C4-2B (cell line): ENCODE measurements around the gene EIF4E3.
A peak's percentile ranks its signal among the peaks of the same experiment; 100 is the strongest.

ENCODE experiments used
- H3K27ac ChIP-seq: fragments of 450-650 bp; 2 replicates; pipeline ENCODE4 v1.5.1; 2017
- ZFX ChIP-seq: fragments of 450-650 bp; IDR thresholded peaks from 2 replicates; pipeline ENCODE4 v1.6.1; 2017
- TF ChIP-seq, protein P1 (sequence below): fragments of 450-650 bp; conservative IDR thresholded peaks from 2 replicates; pipeline ENCODE4 v1.5.1; 2017; ENCODE audit warnings: mild to moderate bottlenecking

The EIF4E3 gene

DNA sequence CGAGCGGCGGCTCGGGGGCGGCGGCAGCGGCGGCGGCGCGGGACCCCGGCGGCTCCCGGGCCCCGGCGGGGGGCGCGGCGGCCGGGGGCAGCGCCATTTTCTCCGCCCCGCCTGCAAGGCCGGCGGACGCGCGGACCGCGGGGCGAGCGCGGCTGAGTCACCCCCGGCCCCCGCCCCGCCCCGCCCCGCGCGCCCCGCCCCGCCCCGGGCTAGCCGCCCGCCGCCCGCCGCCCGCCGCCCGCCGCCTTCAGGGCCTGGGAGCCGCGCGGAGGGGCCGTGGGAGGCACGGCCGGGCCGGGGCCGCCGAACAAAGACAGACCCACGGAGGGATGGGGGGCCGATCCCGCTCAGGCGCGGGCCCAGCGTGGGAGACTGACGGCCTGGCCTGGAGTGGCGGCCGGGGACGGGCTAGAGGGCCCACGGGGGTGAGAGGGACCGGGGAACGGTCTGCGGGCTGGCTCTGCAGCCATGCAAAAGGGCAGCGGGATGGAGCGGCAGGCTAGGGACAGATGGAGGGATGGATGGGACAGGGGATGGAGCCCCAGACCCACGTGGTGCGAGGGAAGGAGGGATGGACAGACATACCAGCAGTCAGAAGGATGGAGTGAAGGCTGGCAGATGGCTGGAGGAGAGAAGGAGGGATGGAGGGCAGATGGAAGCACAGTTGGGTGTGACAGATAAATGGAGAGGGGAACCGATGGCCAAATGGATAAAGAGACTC, at the start of gene EIF4E3:
Gene EIF4E3 (minus strand): TSS at position 132 of the 721 bp plus-strand sequence. CDS start 35 bp downstream, at position 97.
- H3K27ac ChIP-seq, result peak within 1 kb of the TSS; percentile 59
- no peak for TF ChIP-seq ZFX
- TF ChIP-seq, protein P1, sequence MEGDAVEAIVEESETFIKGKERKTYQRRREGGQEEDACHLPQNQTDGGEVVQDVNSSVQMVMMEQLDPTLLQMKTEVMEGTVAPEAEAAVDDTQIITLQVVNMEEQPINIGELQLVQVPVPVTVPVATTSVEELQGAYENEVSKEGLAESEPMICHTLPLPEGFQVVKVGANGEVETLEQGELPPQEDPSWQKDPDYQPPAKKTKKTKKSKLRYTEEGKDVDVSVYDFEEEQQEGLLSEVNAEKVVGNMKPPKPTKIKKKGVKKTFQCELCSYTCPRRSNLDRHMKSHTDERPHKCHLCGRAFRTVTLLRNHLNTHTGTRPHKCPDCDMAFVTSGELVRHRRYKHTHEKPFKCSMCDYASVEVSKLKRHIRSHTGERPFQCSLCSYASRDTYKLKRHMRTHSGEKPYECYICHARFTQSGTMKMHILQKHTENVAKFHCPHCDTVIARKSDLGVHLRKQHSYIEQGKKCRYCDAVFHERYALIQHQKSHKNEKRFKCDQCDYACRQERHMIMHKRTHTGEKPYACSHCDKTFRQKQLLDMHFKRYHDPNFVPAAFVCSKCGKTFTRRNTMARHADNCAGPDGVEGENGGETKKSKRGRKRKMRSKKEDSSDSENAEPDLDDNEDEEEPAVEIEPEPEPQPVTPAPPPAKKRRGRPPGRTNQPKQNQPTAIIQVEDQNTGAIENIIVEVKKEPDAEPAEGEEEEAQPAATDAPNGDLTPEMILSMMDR, result no peak

DNA sequence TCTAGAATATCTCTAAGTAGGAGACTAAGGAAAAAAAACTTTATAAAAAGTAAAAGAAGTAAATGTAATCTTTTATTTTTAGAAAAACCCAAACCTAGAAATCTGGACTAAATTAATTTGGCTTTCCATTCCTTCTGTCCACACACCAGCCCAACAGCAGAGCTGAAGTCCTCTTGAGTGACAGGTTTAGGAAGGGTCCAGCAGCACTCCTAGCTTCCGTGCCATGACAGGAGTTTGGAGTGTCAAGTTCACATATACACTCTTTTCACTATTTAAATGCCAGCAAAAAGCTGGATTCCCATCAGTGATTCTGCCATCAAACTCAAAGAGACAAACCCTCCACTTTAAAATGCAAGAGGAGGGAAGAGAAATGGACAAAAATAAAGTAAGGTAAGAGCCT, 46.7 kb upstream of the EIF4E3 start:
- TF ChIP-seq, protein P1, result no peak
- TF ChIP-seq ZFX, result no peak
- no peak overlapping the region for H3K27ac ChIP-seq

DNA sequence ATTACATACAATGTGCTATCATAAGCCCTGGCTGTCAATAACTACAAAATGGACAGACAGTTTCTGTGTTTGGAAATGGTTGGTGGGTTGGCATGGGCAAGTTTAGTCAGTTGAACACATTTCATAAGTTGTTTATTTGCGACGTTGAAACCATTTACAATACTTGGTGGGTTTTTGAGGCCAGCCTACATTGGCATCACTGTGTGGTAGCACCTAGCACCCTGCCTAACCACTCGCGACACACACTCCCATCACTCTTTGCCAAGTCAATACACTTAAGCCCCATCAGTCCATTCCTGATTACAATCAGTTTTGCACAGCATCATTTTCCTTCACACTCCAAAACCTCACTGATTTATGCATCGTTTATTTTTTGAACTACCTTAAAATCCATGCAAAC, 45.9 kb upstream of the EIF4E3 start:
- no peak overlapping the region for H3K27ac ChIP-seq
- TF ChIP-seq, protein P1, result no peak
- no peak for TF ChIP-seq ZFX

DNA sequence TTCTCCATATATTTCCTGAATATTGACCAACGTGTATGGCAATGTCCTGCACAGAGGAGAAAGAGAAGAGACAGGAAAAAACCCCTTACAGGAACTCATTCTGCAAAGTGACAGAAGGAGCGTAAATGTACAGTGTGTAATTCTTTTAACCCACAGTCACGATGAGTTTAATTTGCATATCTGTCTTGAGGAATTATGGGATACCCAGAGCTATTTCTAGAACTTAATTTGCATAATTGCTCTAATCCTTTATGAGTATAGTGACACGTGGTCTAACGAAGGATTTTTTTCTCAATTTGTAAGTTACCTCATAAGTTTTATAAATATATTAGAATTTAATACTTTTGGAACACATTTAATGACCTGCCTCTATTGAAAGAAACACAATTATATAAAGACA, 38.2 kb upstream of the EIF4E3 start:
- H3K27ac ChIP-seq, result no peak overlapping the region
- TF ChIP-seq ZFX, result no peak

DNA sequence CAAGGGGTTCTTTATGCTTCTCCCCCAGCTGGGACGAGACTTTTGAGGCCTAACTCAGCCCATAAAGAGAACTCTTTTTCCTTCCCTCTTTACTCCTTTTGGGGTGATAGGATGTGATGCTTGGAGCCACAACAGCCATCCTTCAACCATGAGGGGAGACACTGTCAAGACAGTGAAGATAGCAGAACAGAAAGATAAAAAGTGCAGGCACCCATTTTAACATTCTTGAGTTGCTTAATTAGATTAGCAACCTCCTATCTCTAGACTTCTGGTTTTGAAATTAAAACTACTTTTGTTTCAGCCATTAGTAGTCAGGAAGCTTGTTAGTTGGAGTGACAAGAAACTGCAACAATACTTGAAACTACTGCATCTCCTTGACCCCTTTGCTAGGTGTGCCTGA, 34.9 kb upstream of the EIF4E3 start:
- no peak for TF ChIP-seq ZFX
- TF ChIP-seq, protein P1, result no peak
- H3K27ac ChIP-seq, result no peak overlapping the region

DNA sequence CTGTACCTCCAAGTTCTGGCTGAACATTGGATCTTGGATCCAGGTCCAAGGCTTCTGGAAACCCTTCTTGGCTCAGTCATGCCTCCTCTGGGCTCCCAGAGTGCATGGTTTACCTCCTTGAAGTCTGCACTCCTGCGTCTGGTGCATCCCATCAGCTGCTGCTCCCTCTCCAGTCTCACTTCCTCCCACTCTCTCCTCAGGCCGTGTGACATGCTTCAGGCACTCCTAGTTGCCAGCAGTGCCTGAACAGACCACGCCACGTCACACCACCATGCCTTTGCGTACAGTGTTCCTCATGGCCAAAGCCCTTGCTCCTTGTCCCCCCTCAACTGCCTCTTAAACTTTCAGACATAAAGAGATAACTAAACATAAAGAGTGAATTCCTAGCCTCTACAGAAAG, 34.2 kb upstream of the EIF4E3 start:
- TF ChIP-seq, protein P1, result no peak
- no peak for TF ChIP-seq ZFX
- H3K27ac ChIP-seq, result no peak overlapping the region

DNA sequence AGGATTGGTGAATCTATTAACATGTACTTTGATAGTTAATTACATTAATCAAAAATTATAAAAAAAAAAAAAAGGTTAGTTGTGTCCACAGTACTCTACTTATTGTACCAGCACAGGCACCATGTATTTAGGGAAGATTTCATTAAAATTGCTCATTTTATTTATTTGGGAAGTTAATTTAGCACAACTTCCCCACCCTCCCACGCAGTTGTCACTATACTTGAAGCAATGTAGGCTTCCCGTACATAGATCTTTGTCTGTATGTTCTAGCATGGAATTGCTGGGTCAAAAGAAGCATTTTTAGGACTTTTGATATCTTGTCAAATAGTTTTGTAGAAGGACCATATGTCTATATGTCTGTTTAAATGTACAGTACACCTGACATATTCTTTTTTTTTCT, 32.9 kb upstream of the EIF4E3 start:
- H3K27ac ChIP-seq, result no peak overlapping the region
- TF ChIP-seq ZFX, result no peak
- TF ChIP-seq, protein P1, result no peak

DNA sequence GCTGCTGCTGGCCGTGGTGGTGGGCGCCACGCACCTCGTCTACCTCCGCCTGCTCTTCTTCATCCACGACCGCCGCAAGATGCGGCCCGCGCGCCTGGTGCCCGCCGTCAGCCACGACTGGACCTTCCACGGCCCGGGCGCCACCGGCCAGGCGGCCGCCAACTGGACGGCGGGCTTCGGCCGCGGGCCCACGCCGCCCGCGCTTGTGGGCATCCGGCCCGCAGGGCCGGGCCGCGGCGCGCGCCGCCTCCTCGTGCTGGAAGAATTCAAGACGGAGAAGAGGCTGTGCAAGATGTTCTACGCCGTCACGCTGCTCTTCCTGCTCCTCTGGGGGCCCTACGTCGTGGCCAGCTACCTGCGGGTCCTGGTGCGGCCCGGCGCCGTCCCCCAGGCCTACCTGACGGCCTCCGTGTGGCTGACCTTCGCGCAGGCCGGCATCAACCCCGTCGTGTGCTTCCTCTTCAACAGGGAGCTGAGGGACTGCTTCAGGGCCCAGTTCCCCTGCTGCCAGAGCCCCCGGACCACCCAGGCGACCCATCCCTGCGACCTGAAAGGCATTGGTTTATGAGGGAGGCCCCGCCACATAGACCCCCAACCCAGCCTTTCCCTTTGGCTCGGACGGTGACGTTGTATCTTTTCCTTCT, 29.5 kb upstream of the EIF4E3 start:
- H3K27ac ChIP-seq, result no peak overlapping the region
- TF ChIP-seq ZFX, result no peak
- TF ChIP-seq, protein P1, result no peak
